Measurements from ENCODE around the gene C1D. TPM values are rescaled to one million over a fixed set of nuclear protein-coding genes. Genes with fewer than 3 reads are reported as not detected.

C1D gene, protein sequence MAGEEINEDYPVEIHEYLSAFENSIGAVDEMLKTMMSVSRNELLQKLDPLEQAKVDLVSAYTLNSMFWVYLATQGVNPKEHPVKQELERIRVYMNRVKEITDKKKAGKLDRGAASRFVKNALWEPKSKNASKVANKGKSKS
- total RNA-seq, result 15.8 and 15.9 TPM in 2 replicates

DNA sequence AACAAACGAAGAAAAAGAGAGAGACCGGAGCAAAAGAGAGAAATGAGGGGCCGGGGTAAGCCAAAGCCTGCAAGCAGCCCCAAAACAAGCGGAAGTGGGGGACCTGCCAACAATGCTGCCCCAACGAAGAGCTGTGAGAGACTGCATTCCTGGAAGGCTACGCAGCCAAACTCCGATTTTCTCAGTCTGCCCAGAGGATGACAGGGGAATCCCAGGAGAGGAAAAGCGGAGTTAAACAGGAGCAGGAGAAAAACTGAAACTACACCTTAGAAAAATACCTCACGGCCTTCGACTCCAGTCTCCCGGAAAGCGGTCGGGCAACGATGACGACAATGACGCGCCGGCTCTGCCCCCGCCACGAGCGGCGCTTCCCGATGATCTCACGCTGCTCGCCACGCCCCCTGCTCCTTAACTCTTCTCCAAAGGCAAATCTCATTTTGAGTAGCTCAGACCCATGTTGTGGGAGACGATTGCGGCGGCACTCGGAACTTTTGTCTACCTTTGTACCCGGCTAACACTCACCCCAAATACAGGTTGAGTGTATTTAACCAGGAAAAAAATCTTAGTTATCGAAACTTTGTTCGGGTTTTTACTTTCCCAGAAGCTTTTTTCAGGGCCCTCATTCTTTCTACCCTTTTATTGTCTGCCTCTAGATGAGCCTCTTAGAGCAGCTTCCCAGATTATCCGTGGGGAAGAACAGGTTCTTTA lies at the start of gene C1D:
TSS of gene C1D (minus strand) at position 325 of the 708 bp plus-strand sequence. CDS start 15,694 bp downstream, outside the sequence.

Other genes with a start within 250 kb of the C1D start
- gene PNO1, start 94.9 kb upstream of the C1D start, total RNA-seq, result 10.6 and 15.0 TPM in 2 replicates
- gene PPP3R1, start 189.5 kb upstream of the C1D start, total RNA-seq, result 32.8 and 38.9 TPM in 2 replicates

Measured in smooth muscle cell of the pulmonary artery (primary cell).